ENCODE results near the gene GLIPR1.

The GLIPR1 gene

DNA sequence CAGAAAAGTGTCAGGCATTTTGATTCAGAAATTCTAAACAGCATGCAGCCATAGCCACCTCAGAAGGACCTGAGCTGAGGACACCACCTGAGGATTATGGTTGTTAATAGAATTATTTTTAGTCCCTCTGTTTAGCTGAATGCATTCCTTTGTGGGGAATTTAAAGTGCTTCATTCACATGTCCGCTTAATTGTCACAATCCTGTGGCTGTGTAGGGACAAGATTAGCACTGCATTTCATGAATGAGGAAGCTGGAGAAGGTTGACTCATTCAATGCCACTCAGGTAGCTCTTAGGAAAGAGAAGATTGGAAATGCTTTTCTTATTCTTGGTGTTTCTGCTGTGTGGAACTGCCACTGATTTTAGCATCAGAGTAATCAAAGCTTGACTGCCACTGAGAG, 72.8 kb downstream of the GLIPR1 start:
- TF ChIP-seq, protein P1, sequence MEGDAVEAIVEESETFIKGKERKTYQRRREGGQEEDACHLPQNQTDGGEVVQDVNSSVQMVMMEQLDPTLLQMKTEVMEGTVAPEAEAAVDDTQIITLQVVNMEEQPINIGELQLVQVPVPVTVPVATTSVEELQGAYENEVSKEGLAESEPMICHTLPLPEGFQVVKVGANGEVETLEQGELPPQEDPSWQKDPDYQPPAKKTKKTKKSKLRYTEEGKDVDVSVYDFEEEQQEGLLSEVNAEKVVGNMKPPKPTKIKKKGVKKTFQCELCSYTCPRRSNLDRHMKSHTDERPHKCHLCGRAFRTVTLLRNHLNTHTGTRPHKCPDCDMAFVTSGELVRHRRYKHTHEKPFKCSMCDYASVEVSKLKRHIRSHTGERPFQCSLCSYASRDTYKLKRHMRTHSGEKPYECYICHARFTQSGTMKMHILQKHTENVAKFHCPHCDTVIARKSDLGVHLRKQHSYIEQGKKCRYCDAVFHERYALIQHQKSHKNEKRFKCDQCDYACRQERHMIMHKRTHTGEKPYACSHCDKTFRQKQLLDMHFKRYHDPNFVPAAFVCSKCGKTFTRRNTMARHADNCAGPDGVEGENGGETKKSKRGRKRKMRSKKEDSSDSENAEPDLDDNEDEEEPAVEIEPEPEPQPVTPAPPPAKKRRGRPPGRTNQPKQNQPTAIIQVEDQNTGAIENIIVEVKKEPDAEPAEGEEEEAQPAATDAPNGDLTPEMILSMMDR (IDR thresholded peaks at IDR 0.05; ENCODE audit: low read depth, low read length), result no peak
- DNase-seq (ENCODE audit: extremely low read depth, low read depth), result no peak
